ENCODE results near the gene ATXN7L3B. TPM values are rescaled to one million over a fixed set of nuclear protein-coding genes. Genes with fewer than 3 reads are reported as not detected.

The ATXN7L3B gene
- total RNA-seq, 1 donor from 2014 or later = 83.4 TPM

DNA sequence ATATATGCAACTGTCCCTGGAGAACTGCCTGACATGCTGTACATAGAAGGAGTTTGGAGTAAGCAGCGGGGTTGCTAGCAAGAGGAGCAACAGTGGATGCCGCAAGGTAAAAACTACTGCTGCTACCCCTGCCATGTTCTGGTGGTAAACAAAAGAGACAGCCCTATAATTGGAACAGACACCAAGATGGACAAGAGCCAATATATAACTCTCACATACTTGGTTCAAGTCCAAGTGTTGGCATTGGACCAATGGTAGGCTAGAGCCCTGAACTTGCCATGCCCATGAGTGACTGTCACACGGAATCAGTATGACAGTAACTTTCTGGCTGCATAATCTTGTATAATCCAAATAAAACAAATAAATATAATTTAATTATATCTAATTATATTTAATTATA, 13.7 kb downstream of the ATXN7L3B start:
- no peaks in the 10 kb centered on the region for H3K36me3 Mint-ChIP-seq (ENCODE audit: unreplicated experiment)
- H3K9me3 Mint-ChIP-seq (ENCODE audit: unreplicated experiment) = no peaks in the 10 kb centered on the region
- peaks cover 1% of the 10 kb centered on the region for H3K27me3 Mint-ChIP-seq (ENCODE audit: unreplicated experiment)
- no peak overlapping the region for H3K4me3 Mint-ChIP-seq (ENCODE audit: unreplicated experiment)
- H3K27ac Mint-ChIP-seq (ENCODE audit: unreplicated experiment) = no peak overlapping the region
- no peak for DNase-seq
- TF ChIP-seq, protein P1, sequence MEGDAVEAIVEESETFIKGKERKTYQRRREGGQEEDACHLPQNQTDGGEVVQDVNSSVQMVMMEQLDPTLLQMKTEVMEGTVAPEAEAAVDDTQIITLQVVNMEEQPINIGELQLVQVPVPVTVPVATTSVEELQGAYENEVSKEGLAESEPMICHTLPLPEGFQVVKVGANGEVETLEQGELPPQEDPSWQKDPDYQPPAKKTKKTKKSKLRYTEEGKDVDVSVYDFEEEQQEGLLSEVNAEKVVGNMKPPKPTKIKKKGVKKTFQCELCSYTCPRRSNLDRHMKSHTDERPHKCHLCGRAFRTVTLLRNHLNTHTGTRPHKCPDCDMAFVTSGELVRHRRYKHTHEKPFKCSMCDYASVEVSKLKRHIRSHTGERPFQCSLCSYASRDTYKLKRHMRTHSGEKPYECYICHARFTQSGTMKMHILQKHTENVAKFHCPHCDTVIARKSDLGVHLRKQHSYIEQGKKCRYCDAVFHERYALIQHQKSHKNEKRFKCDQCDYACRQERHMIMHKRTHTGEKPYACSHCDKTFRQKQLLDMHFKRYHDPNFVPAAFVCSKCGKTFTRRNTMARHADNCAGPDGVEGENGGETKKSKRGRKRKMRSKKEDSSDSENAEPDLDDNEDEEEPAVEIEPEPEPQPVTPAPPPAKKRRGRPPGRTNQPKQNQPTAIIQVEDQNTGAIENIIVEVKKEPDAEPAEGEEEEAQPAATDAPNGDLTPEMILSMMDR (IDR thresholded peaks at IDR 0.05; ENCODE audit: partially characterized antibody, unreplicated experiment) = no peak
- H3K4me1 Mint-ChIP-seq (ENCODE audit: low read depth, unreplicated experiment) = no peaks in the 10 kb centered on the region

DNA sequence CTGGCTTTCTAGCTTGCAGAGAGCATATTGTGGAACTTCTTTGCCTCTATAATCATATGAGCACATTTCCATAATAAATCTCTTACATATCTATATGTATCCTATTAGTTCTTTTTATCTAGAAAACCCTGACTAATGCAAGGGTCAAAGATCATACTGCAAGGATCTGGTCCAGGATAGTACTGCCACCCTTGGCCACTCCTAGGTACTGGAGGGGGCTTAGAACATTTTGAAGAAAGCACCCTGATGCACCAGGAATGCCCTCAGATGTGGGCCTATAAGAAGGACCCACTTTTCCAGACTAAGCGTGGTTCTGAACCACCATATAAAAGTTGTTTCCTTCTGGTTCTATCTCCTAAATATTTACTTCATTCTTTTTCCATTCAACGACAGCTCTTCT, 14.6 kb downstream of the ATXN7L3B start:
- DNase-seq = no peak
- Mint-ChIP-seq H3K4me1 (ENCODE audit: low read depth, unreplicated experiment) (no peaks in the 10 kb centered on the region), H3K36me3 (ENCODE audit: unreplicated experiment) (no peaks in the 10 kb centered on the region), H3K9me3 (ENCODE audit: unreplicated experiment) (no peaks in the 10 kb centered on the region), H3K4me3 (ENCODE audit: unreplicated experiment) (no peak overlapping the region), H3K27me3 (ENCODE audit: unreplicated experiment) (peaks cover 1% of the 10 kb centered on the region), H3K27ac (ENCODE audit: unreplicated experiment) (no peak overlapping the region)
- TF ChIP-seq, protein P1 (IDR thresholded peaks at IDR 0.05; ENCODE audit: partially characterized antibody, unreplicated experiment) = no peak

DNA sequence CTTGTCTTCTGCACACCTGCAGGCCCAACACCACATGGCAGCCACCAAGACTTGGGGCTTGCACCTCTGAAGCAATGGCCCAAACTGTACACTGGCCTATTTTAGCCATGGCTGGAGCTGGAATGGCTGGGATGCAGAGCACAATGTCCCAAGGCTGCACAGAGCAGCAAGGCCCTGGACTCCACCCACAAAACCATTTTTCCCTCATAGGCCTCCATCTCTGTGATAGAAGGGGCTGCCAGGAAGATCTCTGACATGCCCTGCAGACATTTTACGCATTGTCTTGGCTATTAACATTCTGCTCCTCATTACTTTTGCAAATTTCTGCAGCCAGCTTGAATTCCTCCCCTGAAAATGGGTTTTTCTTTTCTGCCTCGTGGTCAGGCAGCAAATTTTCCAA, 22.1 kb downstream of the ATXN7L3B start:
- no peak overlapping the region for H3K27ac Mint-ChIP-seq (ENCODE audit: unreplicated experiment)
- peaks cover 4% of the 10 kb centered on the region for H3K36me3 Mint-ChIP-seq (ENCODE audit: unreplicated experiment)
- TF ChIP-seq, protein P1 (IDR thresholded peaks at IDR 0.05; ENCODE audit: partially characterized antibody, unreplicated experiment) = no peak
- DNase-seq = no peak
- H3K4me3 Mint-ChIP-seq (ENCODE audit: unreplicated experiment) = no peak overlapping the region
- H3K9me3 Mint-ChIP-seq (ENCODE audit: unreplicated experiment) = no peaks in the 10 kb centered on the region
- H3K4me1 Mint-ChIP-seq (ENCODE audit: low read depth, unreplicated experiment) = no peaks in the 10 kb centered on the region
- H3K27me3 Mint-ChIP-seq (ENCODE audit: unreplicated experiment) = no peaks in the 10 kb centered on the region

DNA sequence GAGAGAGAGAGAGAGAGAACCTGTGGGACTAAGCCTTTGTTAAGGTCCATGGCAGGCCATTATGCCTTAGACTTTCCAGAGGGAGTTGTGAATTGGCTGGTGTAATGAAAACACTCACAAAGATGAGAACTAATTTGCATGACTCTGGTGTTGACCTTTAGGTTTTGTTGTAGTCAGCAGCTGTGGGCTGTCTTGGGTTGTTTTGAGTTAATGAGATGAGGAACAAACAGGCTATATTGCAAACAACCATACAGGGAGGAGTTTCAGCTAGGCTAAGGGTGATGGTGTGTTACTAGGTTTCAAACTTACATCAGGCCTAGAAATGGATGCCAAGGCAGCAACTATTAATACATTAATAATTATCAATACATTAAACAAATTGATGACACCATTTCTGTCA, 26.3 kb downstream of the ATXN7L3B start:
- Mint-ChIP-seq H3K27me3 (ENCODE audit: unreplicated experiment) (no peaks in the 10 kb centered on the region), H3K36me3 (ENCODE audit: unreplicated experiment) (peaks cover 4% of the 10 kb centered on the region), H3K9me3 (ENCODE audit: unreplicated experiment) (no peaks in the 10 kb centered on the region), H3K4me3 (ENCODE audit: unreplicated experiment) (no peak overlapping the region), H3K4me1 (ENCODE audit: low read depth, unreplicated experiment) (no peaks in the 10 kb centered on the region), H3K27ac (ENCODE audit: unreplicated experiment) (no peak overlapping the region)
- DNase-seq = no peak
- TF ChIP-seq, protein P1 (IDR thresholded peaks at IDR 0.05; ENCODE audit: partially characterized antibody, unreplicated experiment) = no peak

DNA sequence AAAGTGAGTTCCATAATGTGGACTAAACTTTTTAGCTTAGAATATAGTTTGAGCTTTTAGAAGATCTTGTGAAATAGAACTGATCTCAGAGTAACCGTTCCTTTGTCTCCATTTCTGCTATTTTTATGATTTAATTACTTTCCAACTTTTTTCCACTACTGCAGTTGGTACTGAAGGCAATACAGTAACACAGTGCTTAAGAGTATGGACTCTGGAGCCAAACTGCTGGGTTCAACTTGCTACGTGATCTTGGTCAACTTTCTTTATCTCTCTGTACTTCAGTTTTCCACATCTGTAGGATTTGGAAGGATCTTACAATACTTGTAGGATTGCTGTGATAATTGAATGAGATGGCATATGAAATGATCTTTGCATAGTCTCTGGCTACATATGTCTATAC, 40.9 kb downstream of the ATXN7L3B start:
- no peaks in the 10 kb centered on the region for H3K27me3 Mint-ChIP-seq (ENCODE audit: unreplicated experiment)
- no peak overlapping the region for H3K27ac Mint-ChIP-seq (ENCODE audit: unreplicated experiment)
- no peaks in the 10 kb centered on the region for H3K4me1 Mint-ChIP-seq (ENCODE audit: low read depth, unreplicated experiment)
- no peak for DNase-seq
- no peaks in the 10 kb centered on the region for H3K9me3 Mint-ChIP-seq (ENCODE audit: unreplicated experiment)
- TF ChIP-seq, protein P1 (IDR thresholded peaks at IDR 0.05; ENCODE audit: partially characterized antibody, unreplicated experiment) = no peak
- no peaks in the 10 kb centered on the region for H3K36me3 Mint-ChIP-seq (ENCODE audit: unreplicated experiment)
- H3K4me3 Mint-ChIP-seq (ENCODE audit: unreplicated experiment) = no peak overlapping the region

All from glutamatergic neuron (in vitro differentiated cells).